ENCODE results near the gene UNC5CL. TPM values are rescaled to one million over a fixed set of nuclear protein-coding genes. Genes with fewer than 3 reads are reported as not detected.
"Not testable (repeated sequence)": the region's sequence is repeated elsewhere in the genome, so short reads cannot be mapped to it uniquely, and the experiment has no call there.

The UNC5CL gene
- total RNA-seq, 1 experiment from 2014 or later: not detected

DNA sequence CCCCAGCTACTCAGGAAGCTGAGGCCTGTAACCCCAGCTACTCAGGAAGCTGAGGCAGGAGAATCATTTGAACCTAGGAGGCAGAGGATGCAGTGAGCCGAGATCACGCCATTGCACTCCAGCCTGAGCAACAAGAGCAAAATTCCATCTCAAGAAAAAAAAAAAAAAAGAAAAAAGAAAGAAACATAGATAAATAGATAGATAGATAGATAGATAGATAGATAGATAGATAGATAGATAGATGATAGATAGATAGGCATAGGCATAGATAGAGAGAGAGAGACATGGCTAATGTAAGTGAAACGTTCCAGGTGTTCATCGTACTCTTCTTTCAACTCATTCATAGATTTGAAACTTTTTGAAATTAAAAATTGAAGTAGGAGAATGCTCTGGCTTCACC, 32.0 kb downstream of the UNC5CL start:
- DNase-seq (ENCODE audit: low spot score): not testable (repeated sequence)

DNA sequence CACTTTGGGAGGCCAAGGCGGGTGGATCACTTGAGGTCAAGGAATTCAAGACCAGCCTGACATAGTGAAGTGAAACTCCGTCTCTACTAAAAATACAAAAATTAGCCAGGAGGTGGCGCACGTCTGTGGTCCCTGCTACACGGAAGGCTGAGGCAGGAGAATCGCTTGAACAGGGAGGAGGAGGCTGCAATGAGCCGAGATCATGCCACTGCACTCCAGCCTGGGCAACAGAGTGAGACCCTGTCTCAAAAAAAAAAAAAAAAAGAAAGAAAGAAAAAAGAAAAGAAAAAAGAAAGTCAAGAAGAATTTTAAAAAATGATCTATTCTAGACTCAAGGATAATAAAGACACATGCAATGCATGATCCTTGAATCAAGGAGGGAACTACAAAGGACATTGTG, 32.8 kb downstream of the UNC5CL start:
- DNase-seq (ENCODE audit: low spot score): peak; percentile 58

DNA sequence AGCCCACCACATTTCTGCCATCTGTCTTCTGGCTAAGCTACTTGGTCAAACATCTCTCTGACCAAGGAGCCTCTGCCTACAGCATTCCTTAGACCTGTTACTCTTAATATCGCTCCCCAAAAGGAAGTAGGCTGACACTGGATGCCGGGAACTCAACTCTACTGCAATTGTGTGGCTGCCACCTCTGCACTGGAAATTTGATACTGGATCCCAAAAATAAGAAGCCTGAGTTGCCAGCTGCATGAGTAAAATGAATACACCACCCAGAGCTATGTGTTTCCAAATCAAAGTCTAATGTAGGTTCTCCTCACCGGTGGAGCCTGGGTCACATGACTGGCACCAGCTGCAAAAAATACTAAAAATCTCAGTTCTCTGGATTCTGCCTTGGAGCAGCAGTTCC, 36.9 kb downstream of the UNC5CL start:
- no peak for DNase-seq (ENCODE audit: low spot score)

DNA sequence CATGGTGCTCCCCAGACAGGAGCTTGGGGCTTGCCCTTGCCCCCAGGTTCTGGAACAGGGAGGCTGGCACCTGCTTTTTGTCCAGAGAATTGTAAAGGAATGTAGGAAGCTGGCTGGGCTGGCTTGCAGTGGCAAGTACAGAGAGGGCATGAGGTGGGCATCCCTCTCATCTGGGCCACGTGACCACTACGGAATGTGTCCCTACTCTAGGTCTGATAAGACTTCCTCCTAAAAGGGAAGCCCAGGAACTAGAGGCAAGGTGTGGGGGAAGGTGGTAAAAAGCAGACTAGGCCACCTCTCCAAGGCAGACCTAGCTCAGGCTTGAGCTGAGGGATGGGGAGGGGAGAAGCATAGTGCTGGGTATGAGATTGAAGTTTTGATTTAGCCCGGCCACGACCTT, 38.8 kb downstream of the UNC5CL start:
- DNase-seq (ENCODE audit: low spot score): no peak

DNA sequence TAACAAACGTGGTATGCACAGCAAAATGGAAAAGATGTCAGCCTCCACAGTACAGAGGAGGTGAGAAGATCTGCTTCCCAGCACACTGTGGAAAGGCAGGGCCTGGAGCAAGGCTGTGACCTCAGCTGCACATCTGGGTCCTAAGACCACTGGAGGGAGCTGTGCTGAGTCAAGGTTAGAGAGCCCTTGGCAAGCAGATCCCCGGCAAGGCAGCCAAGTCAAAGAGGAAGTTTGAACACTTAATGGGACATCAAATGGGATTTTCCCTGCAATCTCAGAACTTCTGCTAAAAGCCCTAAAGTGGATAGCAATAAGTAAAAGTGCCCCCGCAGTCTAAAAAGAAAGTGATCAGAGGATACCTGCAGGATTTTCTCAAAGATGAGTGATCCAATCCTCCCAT, 39.5 kb downstream of the UNC5CL start:
- peak; percentile 52 for DNase-seq (ENCODE audit: low spot score)

DNA sequence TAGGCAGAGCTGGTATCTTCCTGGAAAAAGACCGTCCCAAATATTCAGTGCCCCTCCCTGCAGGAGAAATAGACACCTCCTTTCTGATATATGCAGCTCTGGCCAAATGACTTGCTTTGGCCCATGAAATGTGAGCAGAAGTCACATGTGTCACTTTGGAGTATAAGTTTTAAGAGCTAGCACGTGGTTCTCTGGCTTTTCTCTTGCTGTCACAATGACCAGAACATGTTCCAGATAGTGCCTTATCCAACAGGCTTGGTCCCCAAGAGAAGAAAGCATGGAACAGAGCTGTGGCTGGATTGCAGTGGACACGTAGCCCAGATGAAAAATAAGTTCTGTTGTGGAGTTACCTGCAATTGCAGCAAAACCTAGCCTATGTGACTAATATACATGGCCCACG, 40.4 kb downstream of the UNC5CL start:
- no peak for DNase-seq (ENCODE audit: low spot score)

DNA sequence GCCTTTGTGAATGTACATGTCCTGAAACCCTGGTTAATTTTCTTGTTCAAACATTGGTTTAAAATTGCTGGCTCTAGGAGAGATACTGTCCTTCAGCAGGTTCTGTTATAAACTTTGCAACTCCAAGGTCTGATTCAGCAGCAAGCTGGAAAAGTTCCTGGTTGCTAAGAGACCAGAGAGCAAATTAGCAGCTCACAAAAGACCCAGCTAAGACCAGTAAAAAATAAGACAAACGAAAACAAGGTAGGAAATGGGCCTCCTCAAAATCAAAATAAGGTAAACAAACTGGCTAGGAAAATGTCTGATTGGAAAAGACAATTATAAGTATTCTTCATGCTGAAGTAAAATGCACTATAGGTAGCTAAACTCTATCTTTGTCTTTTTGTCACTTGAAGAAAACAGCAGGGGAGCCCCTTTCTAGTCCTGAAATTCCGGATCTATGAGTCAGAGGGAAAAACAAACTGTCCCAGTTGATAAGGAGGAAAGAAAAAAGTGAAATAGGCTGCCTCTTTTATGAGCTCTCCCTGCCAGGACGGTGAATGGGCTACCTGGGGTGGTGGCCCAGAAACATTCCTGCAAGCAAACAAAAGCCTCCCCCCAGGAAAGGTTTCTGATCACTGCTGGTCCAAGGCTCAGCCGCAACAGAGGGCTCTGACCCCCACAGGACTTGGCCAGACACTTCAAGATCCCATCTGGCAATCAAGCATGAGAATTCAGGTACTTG, 41.6 kb downstream of the UNC5CL start:
- DNase-seq (ENCODE audit: low spot score): peak; percentile 86

DNA sequence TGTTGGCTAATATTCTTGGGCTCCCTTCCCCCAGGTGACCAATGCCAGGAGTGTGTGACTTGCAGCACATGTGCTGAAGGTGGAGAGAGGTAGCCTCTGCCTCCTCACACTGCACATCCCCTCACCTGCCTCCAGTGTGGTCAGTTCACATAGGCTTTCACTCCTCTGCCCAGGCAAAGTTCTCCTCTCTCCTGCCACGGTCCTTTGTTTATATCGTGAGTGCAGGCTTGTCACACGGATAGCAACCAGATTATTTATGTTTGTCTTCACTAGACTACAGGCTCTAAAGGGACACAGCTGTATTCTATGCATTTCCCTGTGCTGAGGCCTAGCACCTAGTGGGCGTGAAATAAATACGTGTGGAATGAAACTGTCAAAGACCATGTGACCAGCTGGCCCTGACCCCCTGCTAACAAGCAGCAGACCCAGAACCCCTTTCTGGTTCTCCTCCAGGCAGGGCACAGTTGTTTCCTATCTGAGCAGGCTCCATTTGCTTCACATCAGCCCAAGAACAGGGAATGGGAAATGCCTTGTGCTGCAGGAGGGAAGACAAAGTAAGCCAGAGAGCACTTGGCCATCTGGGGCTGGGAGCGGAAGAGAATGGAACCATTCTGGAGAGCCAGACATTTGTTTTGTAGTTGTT, 42.3 kb downstream of the UNC5CL start:
- peak; percentile 9 for DNase-seq (ENCODE audit: low spot score)

DNA sequence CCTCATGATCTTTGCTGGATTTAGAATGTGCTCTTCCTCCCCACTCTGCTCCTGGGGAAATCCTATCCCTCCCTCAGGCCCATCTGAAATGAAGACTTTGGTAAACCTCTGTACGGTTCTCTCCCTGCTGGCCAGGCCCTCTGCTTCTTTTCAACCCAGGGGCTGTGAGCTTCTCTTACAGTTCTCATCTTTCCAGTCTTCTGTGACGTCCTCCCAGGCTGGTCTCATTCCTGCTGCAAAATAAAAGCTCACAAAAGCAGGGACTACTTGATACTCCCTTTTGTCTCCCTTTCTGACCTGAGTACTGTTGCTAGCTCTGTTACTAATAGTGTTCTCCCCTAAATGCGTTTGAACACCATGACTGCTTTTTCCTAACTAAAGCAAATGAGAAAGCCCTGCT, 46.3 kb downstream of the UNC5CL start:
- DNase-seq (ENCODE audit: low spot score): no peak

DNA sequence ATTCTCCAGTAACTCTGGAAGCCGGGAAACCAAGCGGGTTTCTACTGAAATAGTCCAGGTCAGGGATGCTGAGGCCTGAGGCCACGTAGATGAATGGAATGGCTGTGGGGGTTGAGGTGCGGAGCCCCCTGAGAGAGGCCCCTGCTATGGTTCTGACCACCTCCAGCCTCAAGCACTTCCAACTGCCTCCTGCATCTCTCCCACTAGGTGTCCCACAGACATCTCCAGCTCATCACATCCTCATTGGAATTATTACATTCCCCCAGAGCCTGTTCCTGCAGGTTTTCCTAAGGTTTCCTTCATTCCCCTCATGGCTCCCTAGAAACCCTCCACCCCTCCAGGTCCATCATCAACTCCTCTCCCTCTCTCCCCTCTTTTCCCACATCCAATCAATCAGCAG, 48.7 kb downstream of the UNC5CL start:
- no peak for DNase-seq (ENCODE audit: low spot score)

DNA sequence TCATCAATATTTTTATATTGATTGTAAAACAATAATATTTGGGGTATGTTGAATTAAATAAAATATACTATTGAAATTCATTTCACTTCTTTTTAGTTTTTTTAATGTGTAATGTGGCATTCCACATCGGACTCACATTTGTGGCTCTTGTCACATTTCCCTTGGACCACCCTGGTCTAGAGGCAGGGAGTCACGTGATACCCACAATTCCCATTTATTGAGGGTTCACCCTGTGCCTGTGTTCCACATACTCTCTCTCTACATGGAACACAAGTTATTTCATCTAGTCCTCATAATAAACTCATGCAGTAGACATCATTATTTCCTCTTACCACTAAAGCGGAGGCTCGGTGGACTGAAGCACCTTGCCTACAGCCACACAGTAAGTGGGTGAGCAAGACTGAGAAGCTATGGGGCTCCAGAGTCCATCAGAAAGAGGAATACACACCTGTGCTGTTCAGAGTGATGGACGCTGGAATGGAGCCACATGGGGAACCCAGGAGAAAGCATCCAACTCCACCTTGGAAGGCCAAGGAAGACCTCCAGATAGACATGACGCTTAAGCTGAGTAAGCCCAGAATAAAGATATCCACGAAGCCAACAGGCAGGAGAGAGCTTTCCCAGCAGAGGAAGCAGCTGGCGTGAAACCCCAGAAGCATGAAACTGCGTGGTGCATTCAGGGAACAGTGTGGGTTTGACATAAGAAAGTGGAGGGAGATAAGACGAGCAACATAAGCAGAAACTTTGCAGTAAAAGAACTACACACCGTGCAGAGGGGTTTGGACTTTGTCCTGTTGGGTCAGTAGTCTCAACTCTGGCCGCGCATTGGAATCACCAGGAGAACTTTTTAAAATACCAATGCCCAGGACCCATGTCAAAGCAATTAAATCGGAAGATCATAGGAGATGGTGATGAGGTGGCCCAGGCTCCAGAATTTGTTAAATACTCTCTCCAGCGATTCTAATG, 49.5 kb downstream of the UNC5CL start:
- DNase-seq (ENCODE audit: low spot score): no peak

DNA sequence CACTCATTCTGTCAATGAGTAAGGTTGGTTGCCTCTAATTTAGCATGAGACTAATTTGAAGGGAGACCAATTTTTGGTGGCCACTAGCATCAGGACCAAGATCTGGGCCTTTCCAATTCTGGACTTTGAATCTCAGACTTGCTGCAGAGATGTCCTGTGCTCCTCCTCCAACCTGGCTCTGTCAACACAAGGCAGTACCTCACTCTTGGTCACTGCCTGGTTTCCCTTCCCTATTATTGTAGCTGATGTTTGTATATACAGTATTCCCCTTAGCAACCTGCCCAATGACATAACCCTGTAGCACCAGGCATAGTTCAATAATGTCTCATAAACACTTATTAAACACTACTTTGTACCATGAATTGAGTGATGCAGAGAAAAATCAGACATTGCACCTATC, 50.4 kb downstream of the UNC5CL start:
- no peak for DNase-seq (ENCODE audit: low spot score)

DNA sequence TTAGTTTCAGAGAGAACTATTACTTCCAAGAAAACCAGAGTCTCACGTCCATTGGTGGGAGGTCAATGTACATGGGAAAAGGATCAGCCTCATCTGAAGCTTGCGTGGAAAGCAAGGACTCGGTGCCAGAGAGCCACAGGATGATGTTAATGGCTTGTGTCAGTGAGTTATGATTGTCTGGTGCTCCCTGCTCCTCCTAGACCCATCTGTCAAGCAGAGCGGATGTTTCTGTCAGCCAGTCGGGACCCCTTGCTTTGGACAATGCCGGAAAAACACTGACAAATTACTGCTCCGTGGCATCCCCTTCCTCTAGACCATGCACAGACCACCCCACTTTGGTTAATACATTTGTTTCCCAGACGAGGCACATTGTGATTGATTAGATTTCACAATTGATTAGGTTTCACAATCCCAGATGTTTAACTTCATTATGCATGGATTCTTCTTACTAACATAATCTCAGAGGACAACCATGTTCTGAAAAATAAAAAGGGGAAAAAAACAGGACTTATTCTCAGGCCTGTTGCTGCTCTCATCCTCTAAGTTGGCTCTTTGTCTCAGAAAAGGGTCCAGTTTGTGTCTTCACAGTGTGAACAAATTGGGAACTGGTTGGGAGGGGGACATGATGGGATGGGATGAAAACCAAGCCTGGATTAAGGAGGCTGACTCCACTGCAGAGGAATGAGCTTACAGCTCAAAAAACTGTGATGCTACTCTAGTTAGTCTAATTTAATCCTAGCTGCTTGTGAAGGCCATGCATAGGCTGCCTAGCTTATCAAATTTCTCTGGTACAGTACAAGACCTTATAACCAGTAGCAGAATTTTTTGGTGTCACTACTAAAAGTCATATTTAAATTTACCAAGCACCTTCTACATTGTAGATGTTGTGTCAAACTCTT, 51.9 kb downstream of the UNC5CL start:
- DNase-seq (ENCODE audit: low spot score): no peak

DNA sequence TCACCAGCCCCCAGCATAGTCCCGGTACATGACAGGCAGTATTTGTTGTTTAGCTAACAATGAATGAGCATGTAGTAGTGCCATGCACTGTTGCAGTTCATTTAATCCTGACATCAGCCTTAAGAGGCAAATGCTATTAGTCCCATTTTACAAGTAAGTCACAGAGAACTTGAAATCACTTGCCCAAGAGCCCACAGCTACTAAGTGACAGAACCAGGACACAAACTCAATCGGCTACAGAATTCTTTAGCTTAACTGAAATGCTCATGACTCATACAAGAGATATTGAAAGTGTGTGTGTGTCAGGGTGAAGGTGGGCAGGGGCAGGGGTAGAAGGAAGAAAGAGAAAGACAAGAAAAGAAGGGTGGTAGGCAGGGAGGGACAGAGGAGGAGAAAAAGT, 52.7 kb downstream of the UNC5CL start:
- DNase-seq (ENCODE audit: low spot score): no peak

DNA sequence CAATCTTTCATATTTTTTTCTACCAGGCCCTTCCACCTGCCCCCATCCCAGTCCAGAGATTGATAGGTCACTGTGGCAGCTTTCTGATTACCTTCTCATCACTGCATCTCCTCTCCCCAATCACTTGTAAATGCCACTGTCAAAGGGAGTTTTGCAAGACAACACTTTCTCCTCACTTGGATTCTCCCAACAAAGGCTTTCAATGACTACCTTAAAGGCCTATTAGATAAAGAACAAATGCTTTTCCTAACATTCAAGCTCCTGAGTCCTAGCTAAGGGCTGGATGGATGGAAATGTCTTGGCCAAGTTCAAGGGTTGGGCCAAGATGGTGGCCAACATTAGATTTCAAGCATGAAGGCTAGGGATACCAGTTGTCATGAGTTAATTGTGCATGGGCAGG, 55.3 kb downstream of the UNC5CL start:
- DNase-seq (ENCODE audit: low spot score): no peak

DNA sequence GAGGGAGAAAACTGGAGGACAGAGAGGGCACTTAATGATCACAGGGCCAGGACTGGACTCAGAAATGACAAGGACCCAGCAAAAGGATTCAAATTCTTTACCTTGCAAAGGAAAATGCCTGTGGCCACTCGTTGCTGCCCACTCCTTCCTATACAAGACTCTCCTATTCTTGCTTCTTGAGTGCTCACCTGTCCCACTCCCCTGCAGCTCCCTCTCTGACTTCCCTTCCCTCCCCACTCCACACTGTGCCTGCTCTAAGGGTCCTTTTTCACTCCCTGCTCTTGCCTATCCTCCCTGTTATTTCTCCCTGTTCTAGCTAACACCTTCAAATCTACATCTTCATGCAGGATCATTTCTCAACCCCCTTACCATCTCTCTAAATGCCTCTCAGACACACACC, 56.1 kb downstream of the UNC5CL start:
- no peak for DNase-seq (ENCODE audit: low spot score)

DNA sequence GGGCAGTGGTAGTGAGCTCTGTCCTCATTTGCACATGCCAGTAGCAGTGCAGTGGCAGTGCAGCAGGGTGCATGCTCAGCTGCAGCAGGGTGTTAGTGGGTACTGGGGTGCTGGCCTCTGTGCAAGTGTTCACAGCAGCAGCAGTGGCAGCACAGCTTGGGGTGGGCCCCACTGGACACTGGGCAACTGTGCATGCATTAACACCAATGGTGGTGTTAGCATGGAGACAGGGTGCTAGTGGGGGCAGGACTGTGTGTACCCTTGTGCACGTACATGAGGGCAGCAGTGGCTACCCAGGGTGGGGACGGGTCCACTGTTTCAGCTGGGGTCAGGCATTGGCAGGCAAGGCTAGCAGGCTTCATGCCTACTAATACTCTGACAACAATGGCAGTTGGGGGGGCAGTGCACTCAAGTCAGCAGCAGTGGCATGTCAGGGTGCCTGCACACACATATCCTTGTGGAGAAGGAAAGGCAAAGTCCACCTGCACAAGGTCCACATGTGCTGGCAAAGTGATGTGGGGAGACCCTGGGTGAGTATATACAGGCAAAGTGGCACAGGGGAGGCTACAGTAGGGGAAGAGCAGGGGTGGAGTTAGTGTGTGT, 60.2 kb downstream of the UNC5CL start:
- no peak for DNase-seq (ENCODE audit: low spot score)

DNA sequence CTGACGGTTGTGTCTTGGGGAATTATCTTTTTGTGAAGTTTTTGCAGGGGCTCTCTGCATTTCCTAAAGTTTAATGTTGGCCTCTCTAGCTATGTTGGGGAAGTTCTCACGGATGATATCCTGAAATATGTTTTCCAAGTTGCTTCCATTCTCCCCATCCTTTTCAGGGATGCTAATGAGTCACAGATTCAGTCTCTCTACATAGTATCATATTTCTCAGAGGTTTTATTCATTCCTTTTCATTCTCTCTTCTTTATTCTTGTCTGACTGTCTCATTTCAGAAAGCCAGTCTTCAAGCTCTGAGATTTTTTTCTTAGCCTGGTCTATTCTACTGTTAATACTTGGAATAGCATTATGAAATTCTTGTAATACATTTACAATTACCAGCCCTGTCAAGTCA, 61.3 kb downstream of the UNC5CL start:
- no peak for DNase-seq (ENCODE audit: low spot score)

DNA sequence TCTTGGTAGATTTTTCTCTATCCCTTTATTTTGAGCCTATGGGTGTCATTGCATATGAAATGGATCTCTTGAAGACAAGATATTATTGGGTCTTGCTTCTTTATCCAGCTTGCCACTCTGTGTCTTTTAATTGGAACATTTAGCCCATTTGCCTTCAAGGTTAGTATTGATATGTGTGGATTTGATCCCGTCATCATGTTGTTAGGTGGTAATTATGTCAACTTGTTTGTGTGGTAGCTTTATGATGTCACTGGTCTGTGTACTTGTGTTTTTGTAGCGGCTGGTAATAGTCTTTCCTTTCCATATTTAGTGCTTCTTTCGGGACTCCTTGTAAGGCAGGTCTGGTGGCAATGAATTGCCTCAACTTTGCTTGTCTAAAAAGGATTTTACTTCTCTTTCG, 61.9 kb downstream of the UNC5CL start:
- no peak for DNase-seq (ENCODE audit: low spot score)

All from A172 (cell line).